GM21447 (cell line): ENCODE results near the gene SLAIN2.
"Not testable (repeated sequence)": the region's sequence is repeated elsewhere in the genome, so short reads cannot be mapped to it uniquely, and the experiment has no call there.

ENCODE experiments used
- ATAC-seq: cut with Tn5 transposase; IDR thresholded peaks from one replicate; pipeline ENCODE4 v1.9.1; 2021; ENCODE audit not compliant: unreplicated experiment

Gene SLAIN2

GRCh38 chr4:48432017-48432416, 90.7 kb downstream of the SLAIN2 start:
- ATAC-seq, result no peak

GRCh38 chr4:48436318-48436717, 95.0 kb downstream of the SLAIN2 start:
- ATAC-seq, result no peak

- no peak for ATAC-seq
These were observed 98.7 kb downstream of the SLAIN2 start for GRCh38 chr4:48439988-48440387.

GRCh38 chr4:48440914-48441313, 99.6 kb downstream of the SLAIN2 start:
- ATAC-seq, result not testable (repeated sequence)

- no peak for ATAC-seq
These were observed 104.4 kb downstream of the SLAIN2 start for GRCh38 chr4:48445704-48446103.

- no peak for ATAC-seq
These were observed 105.3 kb downstream of the SLAIN2 start for GRCh38 chr4:48446642-48447041.

GRCh38 chr4:48449151-48449550, 107.8 kb downstream of the SLAIN2 start:
- no peak for ATAC-seq

- no peak for ATAC-seq
These were observed 109.4 kb downstream of the SLAIN2 start for GRCh38 chr4:48450740-48451139.

GRCh38 chr4:48451656-48452055, 110.3 kb downstream of the SLAIN2 start:
- ATAC-seq, result not testable (repeated sequence)

- no peak for ATAC-seq
These were observed 113.3 kb downstream of the SLAIN2 start for GRCh38 chr4:48454591-48454990.

GRCh38 chr4:48461000-48461399, 119.7 kb downstream of the SLAIN2 start:
- ATAC-seq, result no peak

GRCh38 chr4:48462363-48462762, 121.0 kb downstream of the SLAIN2 start:
- ATAC-seq, result no peak

GRCh38 chr4:48467442-48467841, 126.1 kb downstream of the SLAIN2 start:
- no peak for ATAC-seq

GRCh38 chr4:48467891-48468290, 126.6 kb downstream of the SLAIN2 start:
- ATAC-seq, result no peak

GRCh38 chr4:48470137-48470536, 128.8 kb downstream of the SLAIN2 start:
- no peak for ATAC-seq

- ATAC-seq, result no peak
These were observed 129.2 kb downstream of the SLAIN2 start for GRCh38 chr4:48470570-48470969.

- no peak for ATAC-seq
These were observed 131.5 kb downstream of the SLAIN2 start for GRCh38 chr4:48472794-48473193.

GRCh38 chr4:48475770-48476169, 134.4 kb downstream of the SLAIN2 start:
- ATAC-seq, result no peak
